CD4-positive, CD25-positive, alpha-beta regulatory T cell (primary cell): Measurements from ENCODE around the gene TARBP1. TPM values are rescaled to one million over a fixed set of nuclear protein-coding genes. Genes with fewer than 3 reads are reported as not detected.

Experiments used
- ATAC-seq, 2 donors: fragments of 150-1000 bp; cut with Tn5 transposase; one replicate each; pipeline ENCODE4 v1.10.0; 2021; ENCODE audit warnings: low read depth in 2 of 2, moderate number of reproducible peaks in 2 of 2, moderate library complexity in 1 of 2
- DNase-seq, 3 donors: peaks; one replicate each; pipeline versions ENCODE4 v3.0.0 to v3.0.0-alpha.2; 2012 to 2022; ENCODE audit warnings: mixed read lengths in 1 of 3
- H3K27ac ChIP-seq: one replicate; pipeline ENCODE4 v1.7.0; 2013; ENCODE audit warnings: mild to moderate bottlenecking, low read length; ENCODE audit not compliant: insufficient read depth, poor library complexity, severe bottlenecking
- H3K27me3 ChIP-seq: one replicate; pipeline ENCODE4 v1.7.0; 2013; ENCODE audit warnings: low read length; ENCODE audit not compliant: control insufficient read depth, insufficient read depth
- H3K36me3 ChIP-seq: one replicate; pipeline ENCODE4 v1.7.0; 2013; ENCODE audit warnings: mild to moderate bottlenecking, low read length, moderate library complexity; ENCODE audit not compliant: control insufficient read depth, insufficient read depth
- H3K4me1 ChIP-seq: 2 replicates; pipeline ENCODE4 v1.7.0; 2013; ENCODE audit warnings: mild to moderate bottlenecking, low read length; ENCODE audit not compliant: insufficient read depth, control insufficient read depth, poor library complexity, severe bottlenecking
- H3K4me3 ChIP-seq: one replicate; pipeline ENCODE4 v1.7.0; 2013; ENCODE audit warnings: low read depth, mild to moderate bottlenecking, low read length, moderate library complexity
- H3K9me3 ChIP-seq, 2 experiments: 1 replicate in 1 of 2; 2 replicates in 1 of 2; pipeline ENCODE4 v1.7.0; 2013; ENCODE audit warnings: low read length in 2 of 2, mild to moderate bottlenecking in 1 of 2, moderate library complexity in 1 of 2; ENCODE audit not compliant: control insufficient read depth in 2 of 2
- H3K27ac Mint-ChIP-seq, 3 donors: one replicate each; pipeline ENCODE4 v1.8.0; 2020 to 2022; ENCODE audit warnings: mild to moderate bottlenecking in 3 of 3, mixed read lengths in 3 of 3, moderate library complexity in 2 of 3
- H3K27me3 Mint-ChIP-seq: one replicate; pipeline ENCODE4 v1.8.0; 2022; ENCODE audit warnings: mild to moderate bottlenecking, mixed read lengths
- H3K36me3 Mint-ChIP-seq: one replicate; pipeline ENCODE4 v1.8.0; 2020; ENCODE audit warnings: mixed read lengths
- H3K4me1 Mint-ChIP-seq, 4 donors: one replicate each; pipeline ENCODE4 v1.8.0; 2020 to 2022; ENCODE audit warnings: mixed read lengths in 4 of 4, mild to moderate bottlenecking in 1 of 4
- H3K4me3 Mint-ChIP-seq, 4 donors: one replicate each; pipeline ENCODE4 v1.8.0; 2020 to 2022; ENCODE audit warnings: mild to moderate bottlenecking in 4 of 4, mixed read lengths in 4 of 4, moderate library complexity in 3 of 4
- H3K9me3 Mint-ChIP-seq, 7 donors: one replicate each; pipeline ENCODE4 v1.8.0; 2020 to 2022; ENCODE audit warnings: mixed read lengths in 7 of 7, mild to moderate bottlenecking in 3 of 7, moderate library complexity in 2 of 7
- polyA plus RNA-seq, 4 donors: library from polyadenylated mRNA; unstranded; fragments of 300-500 nt; fragmentation: Illumina TruSeq; gene quantifications; one replicate each; pipeline ENCODE4 v1.2.3, GENCODE V29; 2021
- total RNA-seq: library from RNA; stranded (reverse); gene quantifications from one replicate; pipeline ENCODE4 v1.2.3, GENCODE V29; 2022

Gene TARBP1
- total and polyA plus RNA-seq, 5 donors from 2014 or later = 6.9 to 30.0 (median 8.8) TPM

DNA sequence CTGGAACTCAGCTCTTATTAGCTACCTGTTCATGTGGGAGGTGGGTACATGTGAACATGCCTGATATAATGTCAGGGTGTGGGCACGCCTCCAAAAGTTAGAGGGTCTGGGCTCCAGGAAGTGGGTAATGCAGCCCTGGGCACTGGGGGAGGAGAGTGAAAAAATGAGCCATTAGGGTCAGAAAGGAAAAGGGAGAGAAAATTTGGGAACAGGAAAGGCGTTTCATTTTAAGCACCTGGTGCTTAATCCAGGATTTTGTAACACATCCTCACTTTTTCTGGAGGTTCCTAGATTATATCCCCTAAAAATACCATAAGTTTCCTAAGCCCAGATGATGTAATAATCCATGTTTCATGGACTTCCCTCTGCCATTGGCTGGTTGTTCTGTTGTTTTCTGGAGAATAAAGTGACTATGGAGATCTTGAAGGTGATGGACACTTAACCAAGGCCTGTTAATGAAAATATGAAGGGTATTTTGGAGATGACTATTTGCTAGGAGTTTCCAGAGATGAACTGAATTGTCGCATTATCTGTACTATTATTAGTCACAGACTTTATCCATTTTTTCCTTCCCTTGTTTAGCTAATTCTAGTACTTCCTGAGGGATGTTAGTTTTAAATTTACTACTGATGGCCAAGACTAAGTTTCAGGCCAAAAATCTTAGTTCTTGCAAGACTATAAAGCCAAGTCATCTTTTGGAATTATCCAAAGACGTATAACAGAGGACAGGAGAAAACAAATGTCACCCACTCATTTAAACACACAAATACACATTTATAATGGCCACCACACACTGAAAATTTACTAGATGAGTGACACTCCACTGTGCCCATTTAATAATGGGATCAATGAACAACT lies 24.4 kb upstream of the TARBP1 start:
- Histone ChIP-seq H3K9me3 (no peaks in the 10 kb centered on the region), H3K4me1 (peaks cover 4% of the 10 kb centered on the region), H3K27ac (no peak overlapping the region), H3K4me3 (no peak overlapping the region), H3K27me3 (no peaks in the 10 kb centered on the region), H3K36me3 (no peaks in the 10 kb centered on the region)
- Mint-ChIP-seq H3K4me3 (peak overlapping the region in 1 of 4 donors; percentile 44), H3K36me3 (no peaks in the 10 kb centered on the region), H3K9me3 (no peaks in the 10 kb centered on the region), H3K27me3 (peaks cover 7% of the 10 kb centered on the region), H3K4me1 (peaks cover 0 to 14% (median 9%) of the 10 kb centered on the region in 4 donors), H3K27ac (no peak overlapping the region)
- DNase-seq (no peak), ATAC-seq (no peak)

DNA sequence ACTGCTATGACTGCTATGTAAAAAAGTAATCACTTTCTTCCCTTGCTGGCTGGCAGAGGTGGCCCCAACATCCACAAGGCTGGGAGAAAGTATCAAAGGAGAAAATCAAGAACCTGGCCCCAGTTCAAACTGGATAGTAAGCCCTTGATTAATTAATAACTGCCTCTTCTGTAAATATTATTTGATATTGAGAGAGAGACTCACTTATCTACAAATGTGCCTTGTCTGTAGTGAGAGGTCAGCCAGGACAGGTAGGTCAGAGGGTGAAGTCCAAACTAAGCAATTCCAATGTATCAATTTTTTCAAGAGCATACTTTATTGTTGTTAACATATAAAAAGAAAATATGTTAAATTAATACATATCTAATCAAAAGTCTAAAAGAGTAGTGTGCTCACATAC lies 23.8 kb upstream of the TARBP1 start:
- H3K9me3 ChIP-seq = no peaks in the 10 kb centered on the region
- H3K27me3 Mint-ChIP-seq = peaks cover 11% of the 10 kb centered on the region
- H3K36me3 Mint-ChIP-seq = no peaks in the 10 kb centered on the region
- ATAC-seq = no peak
- no peaks in the 10 kb centered on the region for H3K9me3 Mint-ChIP-seq
- no peak overlapping the region for H3K4me3 ChIP-seq
- H3K27ac ChIP-seq = no peak overlapping the region
- H3K4me1 ChIP-seq = peaks cover 4% of the 10 kb centered on the region
- no peaks in the 10 kb centered on the region for H3K27me3 ChIP-seq
- no peak overlapping the region for H3K4me3 Mint-ChIP-seq
- no peak for DNase-seq
- H3K4me1 Mint-ChIP-seq = peaks cover 0 to 14% (median 9%) of the 10 kb centered on the region in 4 donors
- H3K27ac Mint-ChIP-seq = no peak overlapping the region
- H3K36me3 ChIP-seq = no peaks in the 10 kb centered on the region

DNA sequence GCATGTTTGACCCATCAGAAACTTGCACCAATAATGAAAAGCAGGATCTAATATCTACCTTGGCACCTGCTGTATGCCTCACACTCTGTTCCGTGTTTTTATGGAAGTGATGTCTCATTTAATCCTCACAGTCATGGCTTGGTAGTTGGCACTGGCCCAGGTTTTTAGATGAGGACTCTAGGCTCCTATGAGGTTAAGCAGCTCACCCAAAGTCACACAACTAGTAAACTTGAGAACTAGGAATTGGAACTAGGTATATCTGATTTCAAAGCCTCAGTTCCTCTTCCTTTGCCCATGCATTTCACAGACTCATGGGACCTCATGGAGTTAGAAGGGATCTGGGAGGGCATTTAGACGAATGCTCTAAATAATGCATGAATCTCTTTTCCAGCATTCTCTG lies 21.3 kb upstream of the TARBP1 start:
- Histone ChIP-seq H3K4me1 (peaks cover 4% of the 10 kb centered on the region), H3K9me3 (no peaks in the 10 kb centered on the region), H3K36me3 (no peaks in the 10 kb centered on the region), H3K27me3 (no peaks in the 10 kb centered on the region), H3K4me3 (no peak overlapping the region), H3K27ac (no peak overlapping the region)
- H3K4me1 Mint-ChIP-seq = peaks cover 0 to 14% (median 9%) of the 10 kb centered on the region in 4 donors
- DNase-seq (no peak), ATAC-seq (no peak)
- H3K36me3 Mint-ChIP-seq = no peaks in the 10 kb centered on the region
- peaks cover 14% of the 10 kb centered on the region for H3K27me3 Mint-ChIP-seq
- H3K4me3 Mint-ChIP-seq = no peak overlapping the region
- H3K27ac Mint-ChIP-seq = no peak overlapping the region
- no peaks in the 10 kb centered on the region for H3K9me3 Mint-ChIP-seq

DNA sequence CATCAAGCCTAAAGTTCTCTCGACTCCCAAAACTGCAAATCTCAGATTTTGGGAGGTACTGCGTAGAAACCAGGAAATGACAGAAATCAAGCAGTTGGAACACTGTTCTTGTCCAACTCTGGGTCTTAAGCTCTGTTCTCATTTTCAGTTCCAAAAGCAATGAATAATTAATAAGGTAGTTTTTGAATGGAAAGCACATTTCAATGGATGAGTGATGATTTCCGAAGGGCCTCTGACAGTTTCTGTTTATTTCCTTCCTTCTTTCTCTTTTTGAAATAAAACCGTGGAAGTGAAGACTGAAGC lies 20.9 kb upstream of the TARBP1 start:
- Histone ChIP-seq H3K4me3 (no peak overlapping the region), H3K4me1 (peaks cover 4% of the 10 kb centered on the region), H3K36me3 (no peaks in the 10 kb centered on the region), H3K27me3 (no peaks in the 10 kb centered on the region), H3K27ac (no peak overlapping the region), H3K9me3 (no peaks in the 10 kb centered on the region)
- Mint-ChIP-seq H3K9me3 (no peaks in the 10 kb centered on the region), H3K36me3 (no peaks in the 10 kb centered on the region), H3K27me3 (peaks cover 14% of the 10 kb centered on the region), H3K4me3 (no peak overlapping the region), H3K4me1 (peaks cover 0 to 14% (median 9%) of the 10 kb centered on the region in 4 donors), H3K27ac (no peak overlapping the region)
- DNase-seq (no peak), ATAC-seq (no peak)

DNA sequence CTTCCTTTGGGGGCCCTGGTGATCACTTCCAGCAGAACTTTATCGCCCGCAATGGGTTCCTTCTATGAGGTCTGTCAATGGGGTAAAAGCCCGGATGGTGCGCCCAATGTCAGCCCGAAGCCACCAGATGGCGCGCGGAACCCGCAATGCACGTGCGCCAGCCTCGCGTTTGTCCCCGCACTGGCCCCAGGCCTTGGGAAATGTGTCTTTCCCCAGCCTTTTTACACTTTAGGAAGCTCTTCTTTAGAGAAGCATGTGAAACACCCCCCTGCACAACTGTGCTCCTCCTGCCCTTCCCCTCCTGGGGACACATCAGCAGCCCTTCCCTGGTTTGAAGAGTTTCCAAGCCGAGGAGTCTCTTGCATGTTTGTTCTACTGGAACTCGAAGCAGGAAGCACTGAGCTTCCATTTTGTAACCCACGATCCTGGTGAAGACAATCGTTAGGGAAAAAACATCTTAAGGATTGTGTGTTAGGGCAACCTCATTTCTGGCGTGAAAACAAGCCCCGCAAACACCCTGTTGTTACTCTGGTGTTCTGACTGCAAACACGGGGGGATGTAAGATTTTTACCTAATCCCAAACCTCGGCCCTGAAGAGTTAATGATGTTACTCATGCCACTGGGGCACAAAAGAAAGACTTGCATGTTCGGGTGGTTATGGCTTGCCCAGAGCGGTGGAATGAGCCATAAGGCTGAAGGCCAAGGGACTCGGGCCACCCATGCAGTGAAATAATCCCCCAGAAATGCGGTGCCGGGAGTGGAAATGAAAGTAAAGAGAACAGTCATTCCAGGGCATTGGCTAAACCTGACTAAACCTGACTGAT lies 20.4 kb upstream of the TARBP1 start:
- H3K9me3 Mint-ChIP-seq = no peaks in the 10 kb centered on the region
- H3K4me1 ChIP-seq = peaks cover 4% of the 10 kb centered on the region
- ATAC-seq (peak; percentile 83 to 94), DNase-seq (peak; percentile 56 to 81 (median 73))
- H3K36me3 Mint-ChIP-seq = no peaks in the 10 kb centered on the region
- H3K9me3 ChIP-seq = no peaks in the 10 kb centered on the region
- no peaks in the 10 kb centered on the region for H3K27me3 ChIP-seq
- H3K27me3 Mint-ChIP-seq = peaks cover 14% of the 10 kb centered on the region
- H3K36me3 ChIP-seq = no peaks in the 10 kb centered on the region
- H3K4me3 ChIP-seq = peak overlapping the region; percentile 14
- no peak overlapping the region for H3K4me3 Mint-ChIP-seq
- H3K27ac Mint-ChIP-seq = peak overlapping the region in 1 of 3 donors; percentile 75
- H3K4me1 Mint-ChIP-seq = peaks cover 0 to 14% (median 9%) of the 10 kb centered on the region in 4 donors
- H3K27ac ChIP-seq = no peak overlapping the region

DNA sequence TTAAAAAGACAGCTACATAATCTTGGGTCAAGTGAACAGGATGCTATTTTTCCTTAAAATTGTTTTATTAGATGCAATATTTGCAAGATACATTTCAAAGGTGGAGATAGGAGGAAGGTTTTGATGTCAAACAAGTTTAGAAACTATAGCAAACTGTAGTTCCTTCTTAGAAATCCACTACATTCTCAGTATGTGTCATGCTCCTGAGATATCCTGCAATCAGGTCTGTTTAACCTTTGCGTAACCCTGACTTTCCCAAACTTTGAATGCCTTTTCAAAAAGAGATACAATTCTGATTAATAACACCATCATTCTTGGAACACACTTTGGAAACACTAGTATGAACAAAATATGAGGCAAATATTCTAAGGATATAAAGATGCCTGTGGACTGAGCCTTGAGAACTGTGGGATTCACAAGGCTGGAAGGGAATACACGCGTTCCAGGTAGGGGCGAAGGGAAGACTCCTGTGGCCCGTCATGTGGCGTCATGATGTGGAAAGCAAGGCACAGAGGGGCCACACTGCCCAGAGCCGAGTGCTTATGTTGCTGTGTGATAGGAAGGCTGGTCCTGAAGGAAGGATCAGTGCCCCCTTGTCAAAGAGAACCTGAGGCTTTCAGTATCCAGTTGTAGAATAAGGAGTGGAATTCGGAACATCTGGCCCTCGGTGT lies 19.6 kb upstream of the TARBP1 start:
- peaks cover 0 to 14% (median 9%) of the 10 kb centered on the region in 4 donors for H3K4me1 Mint-ChIP-seq
- H3K4me3 Mint-ChIP-seq = no peak overlapping the region
- no peak for DNase-seq

DNA sequence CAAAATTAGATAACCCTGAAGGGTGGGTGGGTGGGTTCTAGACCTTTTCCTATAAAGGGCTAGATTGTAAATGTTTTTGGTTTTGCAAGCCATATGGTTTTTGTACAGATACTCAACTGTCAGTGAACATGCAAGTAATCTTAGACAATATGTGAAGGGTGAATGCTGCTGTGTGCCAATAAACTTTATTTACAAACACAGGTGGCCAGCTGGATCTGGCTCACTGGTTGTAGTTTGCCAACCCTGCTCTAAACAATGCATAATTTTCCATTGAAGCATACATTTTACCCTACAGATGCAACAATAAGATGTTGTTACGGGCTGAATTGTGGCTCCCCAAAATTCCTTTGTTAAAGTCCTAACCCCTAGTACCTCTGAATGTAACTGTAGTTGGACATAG lies 18.6 kb upstream of the TARBP1 start:
- Histone ChIP-seq H3K4me3 (no peak overlapping the region), H3K9me3 (no peaks in the 10 kb centered on the region), H3K27ac (no peak overlapping the region), H3K36me3 (no peaks in the 10 kb centered on the region), H3K27me3 (no peaks in the 10 kb centered on the region), H3K4me1 (peaks cover 4% of the 10 kb centered on the region)
- no peak overlapping the region for H3K4me3 Mint-ChIP-seq
- DNase-seq (no peak), ATAC-seq (no peak)
- H3K27ac Mint-ChIP-seq = peak overlapping the region in 1 of 3 donors; percentile 48
- peaks cover 24% of the 10 kb centered on the region for H3K27me3 Mint-ChIP-seq
- no peaks in the 10 kb centered on the region for H3K36me3 Mint-ChIP-seq
- no peaks in the 10 kb centered on the region for H3K9me3 Mint-ChIP-seq
- peaks cover 0 to 14% (median 9%) of the 10 kb centered on the region in 4 donors for H3K4me1 Mint-ChIP-seq

More for the DNA sequence above, 19.6 kb upstream of the TARBP1 start:
- Histone ChIP-seq H3K27ac (no peak overlapping the region), H3K4me1 (peaks cover 4% of the 10 kb centered on the region), H3K27me3 (no peaks in the 10 kb centered on the region), H3K4me3 (no peak overlapping the region), H3K9me3 (no peaks in the 10 kb centered on the region), H3K36me3 (no peaks in the 10 kb centered on the region)
- Mint-ChIP-seq H3K27me3 (peaks cover 18% of the 10 kb centered on the region), H3K27ac (peak overlapping the region in 2 of 3 donors; percentile 69 to 75), H3K9me3 (no peaks in the 10 kb centered on the region), H3K36me3 (no peaks in the 10 kb centered on the region)
- ATAC-seq = peak; percentile 15 to 23
